Coronary artery (tissue), 2 donors: ENCODE data around the gene EHD2.
"Not testable (repeated sequence)": the region's sequence is repeated elsewhere in the genome, so short reads cannot be mapped to it uniquely, and the experiment has no call there.

Source experiments
- DNase-seq: peaks from one replicate; pipeline ENCODE4 v3.0.0-alpha.2; 2017; ENCODE audit warnings: low spot score
- H3K27ac ChIP-seq, 2 donors: fragments of 200-600 bp; sonication (generic); one replicate each; pipeline ENCODE4 v1.5.1; 2016 to 2019
- H3K4me3 ChIP-seq: fragments of 200-600 bp; sonication (generic); 2 replicates; pipeline ENCODE4 v1.5.1; 2016; ENCODE audit warnings: mild to moderate bottlenecking, moderate library complexity
- CTCF ChIP-seq: fragments of 200-600 bp; sonication (generic); IDR thresholded peaks from one replicate; pipeline ENCODE4 v1.5.1; 2019; ENCODE audit warnings: antibody characterized with exemption

EHD2 gene

GRCh38 chr19:47730910-47731309 lies 17.7 kb downstream of the EHD2 start:
- H3K4me3 ChIP-seq: no peak overlapping the region
- H3K27ac ChIP-seq: peak overlapping the region in 1 of 2 donors; percentile 92
- TF ChIP-seq CTCF: no peak
- no peak for DNase-seq

GRCh38 chr19:47735131-47735530 lies 21.9 kb downstream of the EHD2 start:
- DNase-seq: no peak
- TF ChIP-seq CTCF: no peak
- H3K4me3 ChIP-seq: no peak overlapping the region
- no peak overlapping the region for H3K27ac ChIP-seq

DNA sequence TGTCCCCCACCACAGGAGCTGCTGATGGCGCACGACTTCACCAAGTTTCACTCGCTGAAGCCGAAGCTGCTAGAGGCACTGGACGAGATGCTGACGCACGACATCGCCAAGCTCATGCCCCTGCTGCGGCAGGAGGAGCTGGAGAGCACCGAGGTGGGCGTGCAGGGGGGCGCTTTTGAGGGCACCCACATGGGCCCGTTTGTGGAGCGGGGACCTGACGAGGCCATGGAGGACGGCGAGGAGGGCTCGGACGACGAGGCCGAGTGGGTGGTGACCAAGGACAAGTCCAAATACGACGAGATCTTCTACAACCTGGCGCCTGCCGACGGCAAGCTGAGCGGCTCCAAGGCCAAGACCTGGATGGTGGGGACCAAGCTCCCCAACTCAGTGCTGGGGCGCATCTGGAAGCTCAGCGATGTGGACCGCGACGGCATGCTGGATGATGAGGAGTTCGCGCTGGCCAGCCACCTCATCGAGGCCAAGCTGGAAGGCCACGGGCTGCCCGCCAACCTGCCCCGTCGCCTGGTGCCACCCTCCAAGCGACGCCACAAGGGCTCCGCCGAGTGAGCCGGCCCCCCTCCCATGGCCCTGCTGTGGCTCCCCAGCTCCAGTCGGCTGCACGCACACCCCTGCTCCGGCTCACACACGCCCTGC lies 27.8 kb downstream of the EHD2 start:
- no peak overlapping the region for H3K4me3 ChIP-seq
- H3K27ac ChIP-seq: peak overlapping the region; percentile 90 to 97
- no peak for DNase-seq
- TF ChIP-seq CTCF: no peak

DNA sequence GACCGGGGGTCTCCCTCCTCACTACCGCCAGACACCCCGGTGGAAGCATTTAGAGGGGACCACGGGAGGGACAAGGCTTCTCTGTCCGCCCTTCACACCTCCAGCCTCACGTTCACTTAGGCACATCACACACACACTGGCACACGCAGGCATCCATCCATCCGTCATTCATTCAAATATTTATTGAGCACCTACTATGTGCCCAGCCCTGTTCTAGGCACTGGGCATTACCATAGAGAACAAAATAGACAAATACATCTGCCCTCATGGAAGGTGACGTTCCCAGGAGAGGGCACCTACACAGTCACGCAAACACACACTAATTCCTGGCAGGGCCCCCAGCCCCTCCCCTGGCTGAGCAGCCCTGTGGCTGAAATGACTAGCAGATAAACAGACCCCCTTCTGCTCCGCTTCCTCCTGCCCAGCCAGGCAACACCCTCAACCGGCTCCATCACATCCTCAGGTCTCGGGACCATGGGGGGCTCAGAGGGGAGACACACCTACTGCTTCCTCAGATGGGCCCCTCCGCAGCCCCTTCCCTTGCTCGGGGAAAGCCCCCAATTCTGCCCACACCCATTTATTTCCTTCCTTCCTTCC lies 28.4 kb downstream of the EHD2 start:
- DNase-seq: no peak

GRCh38 chr19:47742634-47743033 lies 29.4 kb downstream of the EHD2 start:
- H3K4me3 ChIP-seq: peak overlapping the region; percentile 69
- no peak for DNase-seq
- H3K27ac ChIP-seq: peak overlapping the region; percentile 90 to 97
- no peak for TF ChIP-seq CTCF

More for the DNA sequence above, 28.4 kb downstream of the EHD2 start:
- TF ChIP-seq CTCF: no peak
- peak overlapping the region; percentile 90 to 97 for H3K27ac ChIP-seq
- no peak overlapping the region for H3K4me3 ChIP-seq

DNA sequence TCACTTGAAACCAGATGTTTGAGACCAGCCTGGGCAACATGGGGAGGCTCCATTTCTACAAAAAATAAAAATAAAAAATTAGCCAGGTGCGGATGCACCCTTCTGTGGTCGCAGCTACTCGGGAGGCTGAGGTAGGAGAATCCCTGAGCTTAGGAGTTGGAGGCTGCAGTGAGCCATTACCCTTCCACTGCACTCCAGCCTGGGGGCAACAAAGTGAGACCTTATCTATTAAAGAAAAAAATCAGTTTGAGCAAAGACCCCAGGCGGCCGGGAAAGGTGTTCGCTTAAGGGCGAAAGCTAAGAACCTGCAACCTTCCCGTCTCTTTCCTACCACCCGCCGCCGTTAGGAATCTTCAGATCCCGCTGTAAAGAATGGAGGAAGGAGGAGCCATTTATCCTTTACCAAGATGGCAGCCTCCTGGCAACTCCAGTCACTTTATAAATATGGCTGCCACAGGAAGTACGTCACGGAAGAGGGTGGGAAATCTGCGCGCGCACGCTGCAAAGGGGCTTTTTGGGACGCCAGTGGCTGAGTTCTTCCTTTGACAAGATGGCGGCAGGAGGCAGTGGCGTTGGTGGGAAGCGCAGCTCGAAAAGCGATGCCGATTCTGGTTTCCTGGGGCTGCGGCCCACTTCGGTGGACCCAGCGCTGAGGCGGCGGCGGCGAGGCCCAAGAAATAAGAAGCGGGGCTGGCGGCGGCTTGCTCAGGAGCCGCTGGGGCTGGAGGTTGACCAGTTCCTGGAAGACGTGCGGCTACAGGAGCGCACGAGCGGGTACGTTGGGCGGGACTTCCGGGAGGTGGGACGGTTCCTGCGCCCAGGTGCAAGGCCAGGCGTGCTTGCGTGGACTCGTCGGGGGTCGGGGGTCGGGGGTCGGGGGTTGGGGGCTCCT lies 32.0 kb downstream of the EHD2 start, which contains the start of gene NOP53:
TSS of gene NOP53 (plus strand) at position 537 of the 892 bp plus-strand sequence. CDS start at position 551, 14 bp downstream.
- TF ChIP-seq CTCF: no peak
- Histone ChIP-seq H3K27ac (peak within 1 kb of the TSS; percentile 78 to 90), H3K4me3 (peak within 1 kb of the TSS; percentile 79)
- DNase-seq: peak; percentile 98

DNA sequence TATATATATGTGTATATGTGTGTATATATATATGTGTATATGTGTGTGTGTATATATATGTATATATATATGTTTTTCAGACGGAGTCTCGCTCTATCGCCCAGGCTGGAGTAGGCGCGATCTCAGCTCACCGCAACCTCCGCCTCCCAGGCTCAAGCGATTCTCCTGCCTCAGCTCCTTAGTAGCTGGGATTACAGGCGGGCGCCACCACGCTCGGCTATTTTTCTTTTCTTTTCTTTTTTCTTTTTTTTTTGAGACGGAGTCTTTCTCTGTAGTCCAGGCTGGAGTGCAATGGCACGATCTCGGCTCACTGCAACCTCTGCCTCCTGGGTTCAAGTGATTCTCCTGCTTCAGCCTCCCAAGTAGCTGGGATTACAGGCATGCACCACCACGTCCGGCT lies 32.9 kb downstream of the EHD2 start:
- not testable (repeated sequence) for DNase-seq
- Histone ChIP-seq H3K27ac (peak overlapping the region in 1 of 2 donors; percentile 78), H3K4me3 (peak overlapping the region; percentile 79)
